HFFc6 (cell line): ENCODE results near the gene HOXD8. TPM values are rescaled to one million over a fixed set of nuclear protein-coding genes. Genes with fewer than 3 reads are reported as not detected.

Experiments
- DNase-seq: peaks from one replicate; pipeline ENCODE4 v3.0.0-alpha.2; 2018
- H3K27ac Mint-ChIP-seq: 2 replicates; pipeline ENCODE4 v1.8.0; 2020; ENCODE audit warnings: mild to moderate bottlenecking, mixed read lengths
- H3K27me3 Mint-ChIP-seq: 2 replicates; pipeline ENCODE4 v1.8.0; 2021; ENCODE audit warnings: mild to moderate bottlenecking, moderate library complexity, mixed read lengths; ENCODE audit not compliant: insufficient read depth
- H3K36me3 Mint-ChIP-seq: 2 replicates; pipeline ENCODE4 v1.8.0; 2021; ENCODE audit warnings: low read depth, mixed read lengths
- H3K4me1 Mint-ChIP-seq: 2 replicates; pipeline ENCODE4 v1.8.0; 2020; ENCODE audit warnings: low read depth, mixed read lengths
- H3K4me3 Mint-ChIP-seq: 2 replicates; pipeline ENCODE4 v1.8.0; 2020; ENCODE audit warnings: mild to moderate bottlenecking, moderate library complexity, mixed read lengths
- H3K9me3 Mint-ChIP-seq: 2 replicates; pipeline ENCODE4 v1.8.0; 2020; ENCODE audit warnings: mild to moderate bottlenecking, mixed read lengths
- CTCF ChIP-seq: fragments of 200-600 bp; sonication (generic); IDR thresholded peaks from 2 replicates; pipeline ENCODE4 v1.5.0; 2021; ENCODE audit warnings: antibody characterized with exemption, mild to moderate bottlenecking
- total RNA-seq, 6 experiments: library from RNA; stranded (reverse); fragmentation: NEBNext Ultra II Directional; extraction: Animal tissue kit (Norgen Biotek cat#: 25700); gene quantifications; 2 replicates in 1 of 6; 3 replicates in 5 of 6; pipeline ENCODE4 v1.2.3, GENCODE V29; 2021

Gene HOXD8
- total RNA-seq, 6 experiments from 2014 or later, result 2.3 to 5.1 (median 4.6) TPM

- H3K36me3 Mint-ChIP-seq, result no peaks in the 10 kb centered on the region; the same call in 1 of the 2 replicates
- H3K27ac Mint-ChIP-seq, result no peak overlapping the region
- TF ChIP-seq CTCF, result no peak
- DNase-seq, result no peak
- peaks cover 17% of the 10 kb centered on the region; the same call in 1 of the 2 replicates for H3K4me1 Mint-ChIP-seq
- no peaks in the 10 kb centered on the region for H3K9me3 Mint-ChIP-seq
- H3K27me3 Mint-ChIP-seq, result peaks cover 73% of the 10 kb centered on the region
- H3K4me3 Mint-ChIP-seq, result no peak overlapping the region
These were observed 20.6 kb downstream of the HOXD8 start for GRCh38 chr2:176149939-176150583.

- DNase-seq, result no peak
- peaks cover 71% of the 10 kb centered on the region for H3K27me3 Mint-ChIP-seq
- H3K9me3 Mint-ChIP-seq, result no peaks in the 10 kb centered on the region
- H3K27ac Mint-ChIP-seq, result no peak overlapping the region
- no peak for TF ChIP-seq CTCF
- H3K4me1 Mint-ChIP-seq, result peaks cover 17% of the 10 kb centered on the region; the same call in 1 of the 2 replicates
- no peak overlapping the region; the same call in 1 of the 2 replicates for H3K4me3 Mint-ChIP-seq
- H3K36me3 Mint-ChIP-seq, result no peaks in the 10 kb centered on the region; the same call in 1 of the 2 replicates
These were observed 21.3 kb downstream of the HOXD8 start for GRCh38 chr2:176150584-176151441.

GRCh38 chr2:176151442-176152287 is 22.2 kb downstream of the HOXD8 start, which contains the start of gene HOXD4:
Gene HOXD4, plus strand, starts transcription at chr2:176151550. Its CDS starts 84 bp downstream, at chr2:176151634.
- Mint-ChIP-seq H3K4me1 (peaks cover 17% of the 10 kb centered on the region; the same call in 1 of the 2 replicates), H3K36me3 (no peaks in the 10 kb centered on the region; the same call in 1 of the 2 replicates), H3K9me3 (no peaks in the 10 kb centered on the region), H3K4me3 (peak within 1 kb of the TSS; percentile 27; the same call in 1 of the 2 replicates), H3K27ac (no peak within 1 kb of the TSS), H3K27me3 (peaks cover 68% of the 10 kb centered on the region)
- DNase-seq, result no peak
- no peak for TF ChIP-seq CTCF

GRCh38 chr2:176152350-176153181 is 23.1 kb downstream of the HOXD8 start:
- no peak for DNase-seq
- Mint-ChIP-seq H3K27me3 (peaks cover 64% of the 10 kb centered on the region), H3K4me1 (peaks cover 21% of the 10 kb centered on the region; the same call in 1 of the 2 replicates), H3K9me3 (no peaks in the 10 kb centered on the region), H3K4me3 (no peak overlapping the region; the same call in 1 of the 2 replicates), H3K36me3 (no peaks in the 10 kb centered on the region; the same call in 1 of the 2 replicates), H3K27ac (no peak overlapping the region)
- no peak for TF ChIP-seq CTCF
